Upper lobe of right lung (tissue), 1 donor: ENCODE results near the gene PRKG1. TPM values are rescaled to one million over a fixed set of nuclear protein-coding genes. Genes with fewer than 3 reads are reported as not detected.

Experiments
- ATAC-seq: fragments of 200-7000 bp; cut with Tn5 transposase; one replicate; pipeline ENCODE4 v1.9.1; 2020; ENCODE audit warnings: mild to moderate bottlenecking, moderate library complexity
- DNase-seq: peaks from one replicate; pipeline ENCODE4 v3.0.0-alpha.2; 2020
- H3K27ac ChIP-seq: fragments of 200-600 bp; one replicate; pipeline ENCODE4 v1.8.0; 2022
- H3K27me3 ChIP-seq: fragments of 200-600 bp; one replicate; pipeline ENCODE4 v1.8.0; 2022; ENCODE audit warnings: mild to moderate bottlenecking
- H3K36me3 ChIP-seq: fragments of 200-600 bp; one replicate; pipeline ENCODE4 v1.8.0; 2022
- H3K4me1 ChIP-seq: fragments of 200-600 bp; one replicate; pipeline ENCODE4 v1.8.0; 2022
- H3K4me3 ChIP-seq: fragments of 200-600 bp; one replicate; pipeline ENCODE4 v1.8.0; 2022; ENCODE audit warnings: mild to moderate bottlenecking
- H3K9me3 ChIP-seq: fragments of 200-600 bp; one replicate; pipeline ENCODE4 v1.8.0; 2022
- intact Hi-C: fragments of 100-400 bp; cut with DNase I; formaldehyde crosslinking; loops from one replicate; pipeline ENCODE4 v1.11.0; 2022
- total RNA-seq: library from RNA; stranded (reverse); fragmentation: NEBNext Ultra II Directional; extraction: Animal tissue kit (Norgen Biotek cat#: 25700); gene quantifications from one replicate; pipeline ENCODE4 v1.2.1, GENCODE V29; 2021
- TF ChIP-seq, protein P1 (sequence below): fragments of 200-600 bp; IDR thresholded peaks from one replicate; pipeline ENCODE4 v1.8.0; 2022; ENCODE audit warnings: antibody characterized with exemption
- donor health status: DM: no; HTN: yes; CAD: no; lungs with severe emphysema.

PRKG1 gene
- total RNA-seq, 1 donor from 2014 or later, result 30.0 TPM

- no peak for DNase-seq
- Histone ChIP-seq H3K27ac (no peak overlapping the region), H3K36me3 (no peaks in the 10 kb centered on the region), H3K9me3 (no peaks in the 10 kb centered on the region), H3K4me3 (no peak overlapping the region), H3K4me1 (no peaks in the 10 kb centered on the region), H3K27me3 (no peaks in the 10 kb centered on the region)
- no peak for ATAC-seq
- TF ChIP-seq, protein P1, sequence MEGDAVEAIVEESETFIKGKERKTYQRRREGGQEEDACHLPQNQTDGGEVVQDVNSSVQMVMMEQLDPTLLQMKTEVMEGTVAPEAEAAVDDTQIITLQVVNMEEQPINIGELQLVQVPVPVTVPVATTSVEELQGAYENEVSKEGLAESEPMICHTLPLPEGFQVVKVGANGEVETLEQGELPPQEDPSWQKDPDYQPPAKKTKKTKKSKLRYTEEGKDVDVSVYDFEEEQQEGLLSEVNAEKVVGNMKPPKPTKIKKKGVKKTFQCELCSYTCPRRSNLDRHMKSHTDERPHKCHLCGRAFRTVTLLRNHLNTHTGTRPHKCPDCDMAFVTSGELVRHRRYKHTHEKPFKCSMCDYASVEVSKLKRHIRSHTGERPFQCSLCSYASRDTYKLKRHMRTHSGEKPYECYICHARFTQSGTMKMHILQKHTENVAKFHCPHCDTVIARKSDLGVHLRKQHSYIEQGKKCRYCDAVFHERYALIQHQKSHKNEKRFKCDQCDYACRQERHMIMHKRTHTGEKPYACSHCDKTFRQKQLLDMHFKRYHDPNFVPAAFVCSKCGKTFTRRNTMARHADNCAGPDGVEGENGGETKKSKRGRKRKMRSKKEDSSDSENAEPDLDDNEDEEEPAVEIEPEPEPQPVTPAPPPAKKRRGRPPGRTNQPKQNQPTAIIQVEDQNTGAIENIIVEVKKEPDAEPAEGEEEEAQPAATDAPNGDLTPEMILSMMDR, result no peak
- intact Hi-C loops, result no loop called here
These were observed 113.7 kb downstream of the PRKG1 start for GRCh38 chr10:51188008-51188407.

GRCh38 chr10:51188866-51189265 lies 114.6 kb downstream of the PRKG1 start:
- ATAC-seq, result no peak
- DNase-seq, result no peak
- H3K4me3 ChIP-seq, result no peak overlapping the region
- no peaks in the 10 kb centered on the region for H3K4me1 ChIP-seq
- intact Hi-C loops, result no loop called here
- H3K27me3 ChIP-seq, result no peaks in the 10 kb centered on the region
- TF ChIP-seq, protein P1, result no peak
- H3K27ac ChIP-seq, result no peak overlapping the region
- H3K9me3 ChIP-seq, result no peaks in the 10 kb centered on the region
- H3K36me3 ChIP-seq, result no peaks in the 10 kb centered on the region

GRCh38 chr10:51196508-51197175 lies 122.4 kb downstream of the PRKG1 start:
- no peaks in the 10 kb centered on the region for H3K27me3 ChIP-seq
- no peaks in the 10 kb centered on the region for H3K9me3 ChIP-seq
- H3K4me3 ChIP-seq, result no peak overlapping the region
- TF ChIP-seq, protein P1, result no peak
- no peak for ATAC-seq
- no peak for DNase-seq
- intact Hi-C loops, result no loop called here
- no peak overlapping the region for H3K27ac ChIP-seq
- H3K4me1 ChIP-seq, result no peaks in the 10 kb centered on the region
- no peaks in the 10 kb centered on the region for H3K36me3 ChIP-seq

DNA sequence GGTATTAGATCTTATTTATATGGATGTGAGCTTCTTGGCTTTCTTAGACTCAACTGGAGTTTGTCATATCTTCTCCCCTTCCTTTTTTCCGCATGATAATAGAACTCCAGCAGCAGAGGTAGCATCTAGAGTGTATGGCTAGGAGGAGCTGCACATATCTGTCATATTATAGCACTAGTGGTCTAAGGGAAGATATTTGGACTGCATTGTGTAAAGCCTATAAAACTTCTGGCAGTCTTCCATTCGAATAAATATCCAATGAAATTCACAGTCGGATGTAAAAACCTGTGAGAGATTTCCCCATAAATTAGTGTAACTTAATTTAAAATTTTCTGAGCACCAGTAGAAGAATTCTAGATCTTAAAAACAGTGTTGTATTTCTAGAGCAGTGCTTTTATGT lies 123.9 kb downstream of the PRKG1 start:
- H3K4me1 ChIP-seq, result no peaks in the 10 kb centered on the region
- H3K36me3 ChIP-seq, result no peaks in the 10 kb centered on the region
- H3K27me3 ChIP-seq, result no peaks in the 10 kb centered on the region
- intact Hi-C loops, result no loop called here
- H3K4me3 ChIP-seq, result no peak overlapping the region
- H3K27ac ChIP-seq, result no peak overlapping the region
- TF ChIP-seq, protein P1, result no peak
- DNase-seq, result no peak
- no peak for ATAC-seq
- no peaks in the 10 kb centered on the region for H3K9me3 ChIP-seq

GRCh38 chr10:51201947-51202346 lies 127.7 kb downstream of the PRKG1 start:
- DNase-seq (no peak), ATAC-seq (no peak)
- no peaks in the 10 kb centered on the region for H3K9me3 ChIP-seq
- no peak overlapping the region for H3K27ac ChIP-seq
- TF ChIP-seq, protein P1, result no peak
- H3K4me3 ChIP-seq, result no peak overlapping the region
- intact Hi-C loops, result no loop called here
- no peaks in the 10 kb centered on the region for H3K36me3 ChIP-seq
- no peaks in the 10 kb centered on the region for H3K4me1 ChIP-seq
- H3K27me3 ChIP-seq, result no peaks in the 10 kb centered on the region

DNA sequence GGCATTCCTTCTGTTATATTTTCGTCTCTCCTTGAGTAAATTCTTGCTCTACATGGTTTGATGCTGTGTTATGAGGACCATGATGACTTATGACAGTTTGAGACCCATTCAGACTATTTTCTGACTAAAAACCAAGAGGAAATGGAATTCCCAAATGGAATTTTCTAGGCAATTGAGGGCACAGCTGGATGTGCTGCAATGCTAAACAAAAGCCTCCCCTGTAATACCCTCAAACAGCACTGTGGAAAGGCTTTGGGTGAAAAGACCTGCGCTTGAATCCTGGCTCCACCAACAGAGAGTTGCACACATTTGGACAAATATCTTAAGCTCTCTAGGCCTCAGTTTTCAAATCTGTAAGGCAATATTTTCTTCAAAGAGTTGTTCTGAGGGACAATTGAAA lies 129.1 kb downstream of the PRKG1 start:
- no peak overlapping the region for H3K27ac ChIP-seq
- H3K27me3 ChIP-seq, result no peaks in the 10 kb centered on the region
- H3K9me3 ChIP-seq, result no peaks in the 10 kb centered on the region
- DNase-seq (no peak), ATAC-seq (no peak)
- no peaks in the 10 kb centered on the region for H3K36me3 ChIP-seq
- H3K4me1 ChIP-seq, result peaks cover 2% of the 10 kb centered on the region
- TF ChIP-seq, protein P1, result no peak
- H3K4me3 ChIP-seq, result no peak overlapping the region
- intact Hi-C loops, result no loop called here
